Endothelial cell of umbilical vein (primary cell): ENCODE data around the gene RND1. TPM values are rescaled to one million over a fixed set of nuclear protein-coding genes. Genes with fewer than 3 reads are reported as not detected.

Experiments
- BruUV-seq: library from RNA; stranded (reverse); fragments of 400-500 nt; replicated peaks from 2 replicates; lab custom pipeline; 2021; lab: Mats Ljungman, UMichigan
- CTCF ChIA-PET: fragments of 300-600, 350-600 bp; sonication (Branson Sonifier 250); formaldehyde crosslinking; loops from one replicate; lab custom pipeline; 2021; ENCODE audit warnings: antibody characterized with exemption, inconsistent platforms; lab: Charles Lee
- POLR2A ChIA-PET: fragments of 300-600, 350-600 bp; sonication (Branson Sonifier 250); formaldehyde crosslinking; loops from one replicate; lab custom pipeline; 2021; ENCODE audit warnings: antibody characterized with exemption, inconsistent platforms; lab: Charles Lee
- DNase-seq: peaks from one replicate; pipeline ENCODE4 v3.0.0-alpha.2; 2011; ENCODE audit warnings: low read depth, low spot score
- FAIRE-seq: peaks from 2 replicates; lab custom pipeline; 2011; peaks lifted over from hg19 to GRCh38; lab: Jason Lieb, UNC
- H2AFZ ChIP-seq: 2 replicates; pipeline ENCODE4 v1.6.0; 2012; ENCODE audit warnings: low read depth, low read length, control low read depth, inconsistent platforms
- H3K27ac ChIP-seq: 2 replicates; pipeline ENCODE4 v1.5.1; 2011; ENCODE audit warnings: low read depth, mild to moderate bottlenecking, control low read depth, low read length, moderate library complexity; ENCODE audit not compliant: insufficient read depth
- H3K27me3 ChIP-seq, 2 experiments: 2 replicates each; pipeline versions ENCODE4 v1.6.0 to v1.6.1; 2011; ENCODE audit warnings: low read length in 2 of 2, mixed read lengths in 1 of 2; ENCODE audit not compliant: control insufficient read depth in 2 of 2, insufficient read depth in 2 of 2
- H3K36me3 ChIP-seq, 2 experiments: 2 replicates in 1 of 2; 3 replicates in 1 of 2; pipeline ENCODE4 v1.5.1; 2011; ENCODE audit warnings: low read length in 2 of 2, mild to moderate bottlenecking in 1 of 2, moderate library complexity in 1 of 2; ENCODE audit not compliant: control insufficient read depth in 2 of 2, insufficient read depth in 2 of 2; ENCODE audit errors: extremely low read depth in 1 of 2
- H3K4me1 ChIP-seq: 3 replicates; pipeline ENCODE4 v1.5.1; 2011; ENCODE audit warnings: mild to moderate bottlenecking, low read length; ENCODE audit not compliant: control insufficient read depth, insufficient read depth; ENCODE audit errors: extremely low read depth
- H3K4me2 ChIP-seq: 2 replicates; pipeline ENCODE4 v1.6.1; 2011; ENCODE audit warnings: low read length, control low read depth, mixed read lengths; ENCODE audit not compliant: insufficient read depth
- H3K4me3 ChIP-seq, 3 experiments: fragments of 200-600 bp in 1 of 3; sonication (generic), shearing (Covaris generic) in 1 of 3; replicated peaks in 1 of 3; 2 replicates each; pipeline ENCODE4 v1.5.1; 2011 to 2016; ENCODE audit warnings: control low read depth in 3 of 3, low read length in 3 of 3, mild to moderate bottlenecking in 2 of 3, inconsistent platforms in 1 of 3, low read depth in 1 of 3, moderate library complexity in 1 of 3; ENCODE audit not compliant: insufficient read depth in 1 of 3
- H3K79me2 ChIP-seq: 2 replicates; pipeline ENCODE4 v1.6.0; 2012; ENCODE audit warnings: low read length, inconsistent platforms; ENCODE audit not compliant: control insufficient read depth, insufficient read depth
- H3K9ac ChIP-seq: replicated peaks from 2 replicates; pipeline ENCODE3; 2011; ENCODE audit warnings: low read length, control low read depth; ENCODE audit not compliant: insufficient read depth; ENCODE audit errors: extremely low read depth
- H3K9me1 ChIP-seq: replicated peaks from 3 replicates; pipeline ENCODE4 v1.6.0; 2011; ENCODE audit warnings: mild to moderate bottlenecking, low read length; ENCODE audit not compliant: control insufficient read depth, insufficient read depth; ENCODE audit errors: extremely low read depth
- H3K9me3 ChIP-seq: replicated peaks from 2 replicates; pipeline ENCODE4 v1.5.1; 2012; ENCODE audit warnings: low read length, inconsistent platforms; ENCODE audit not compliant: control insufficient read depth, insufficient read depth
- H4K20me1 ChIP-seq: replicated peaks from 2 replicates; pipeline ENCODE3; 2011; ENCODE audit warnings: mild to moderate bottlenecking, low read length; ENCODE audit not compliant: control insufficient read depth, insufficient read depth; ENCODE audit errors: extremely low read depth
- EZH2 ChIP-seq: IDR thresholded peaks from 2 replicates; pipeline ENCODE4 v1.6.1; 2012; ENCODE audit warnings: borderline replicate concordance, low read depth, mild to moderate bottlenecking, moderate library complexity, low read length, inconsistent platforms; ENCODE audit not compliant: severe bottlenecking
- FOS ChIP-seq: IDR thresholded peaks from 2 replicates; pipeline ENCODE4 v1.6.1; 2011; ENCODE audit warnings: mild to moderate bottlenecking, low read length, moderate library complexity, borderline replicate concordance; ENCODE audit not compliant: insufficient read depth
- GATA2 ChIP-seq: IDR thresholded peaks from 2 replicates; pipeline ENCODE4 v1.7.0; 2011; ENCODE audit warnings: low read depth, mild to moderate bottlenecking, moderate library complexity, mixed read lengths, low read length; ENCODE audit not compliant: insufficient read length, insufficient read depth
- JUN ChIP-seq: IDR thresholded peaks from 2 replicates; pipeline ENCODE4 v1.6.1; 2011; ENCODE audit warnings: borderline replicate concordance, low read depth; ENCODE audit not compliant: insufficient read length, insufficient read depth
- MYC ChIP-seq: IDR thresholded peaks from one replicate; pipeline ENCODE4 v1.6.1; 2011; ENCODE audit warnings: mild to moderate bottlenecking, low read depth, low read length
- POLR2A ChIP-seq: IDR thresholded peaks from 2 replicates; pipeline ENCODE4 v1.6.1; 2012; ENCODE audit warnings: low read depth, mild to moderate bottlenecking, control low read depth, low read length
- POLR2AphosphoS5 ChIP-seq: IDR thresholded peaks from 2 replicates; pipeline ENCODE4 v1.6.1; 2012; ENCODE audit warnings: low read depth, mild to moderate bottlenecking, control low read depth, low read length, moderate library complexity; ENCODE audit not compliant: insufficient read depth
- dilution Hi-C: fragments of 300-500 bp; cut with MboI; formaldehyde crosslinking; loops from one replicate; pipeline ENCODE4 v1.15.0; 2019; ENCODE audit warnings: low sequenced_read_pairs; ENCODE audit not compliant: extremely low pct_ligation_motif_present
- intact Hi-C: fragments of 100-400 bp; cut with micrococcal nuclease; formaldehyde crosslinking; loops from one replicate; pipeline ENCODE4 v1.10.0; 2022
- polyA plus RNA-seq, 4 experiments: library from polyadenylated mRNA; depleted of rRNA in 3 of 4; stranded (reverse) in 3 of 4; unstranded in 1 of 4; fragments of >200 nt; gene quantifications; 2 replicates each; pipeline versions ENCODE4 v1.2.1 to v1.2.3, GENCODE V29; 2011 to 2012; ENCODE audit warnings: missing spikeins in 1 of 4
- total RNA-seq: library from RNA; stranded (reverse); gene quantifications from 2 replicates; pipeline ENCODE4 v1.2.3, GENCODE V29; 2021
- TF ChIP-seq, protein P1 (sequence below), 2 donors: IDR thresholded peaks; 1 replicate in 1 of 2; 2 replicates in 1 of 2; pipeline ENCODE4 v1.5.1; 2011; ENCODE audit warnings: low read length in 2 of 2, mild to moderate bottlenecking in 2 of 2, moderate library complexity in 2 of 2, control low read depth in 1 of 2, inconsistent platforms in 1 of 2, low read depth in 1 of 2; ENCODE audit not compliant: insufficient read depth in 1 of 2; ENCODE audit errors: extremely low read depth in 1 of 2
- TF ChIP-seq, protein P2 (sequence below): IDR thresholded peaks from 2 replicates; pipeline ENCODE4 v1.6.1; 2011; ENCODE audit not compliant: insufficient read depth, insufficient read length

RND1 gene
- total and polyA plus RNA-seq, 2 donors (not counting 3 experiments of a cell fraction or from before 2014, with no cell fraction given) = 4.0 to 9.9 TPM

DNA sequence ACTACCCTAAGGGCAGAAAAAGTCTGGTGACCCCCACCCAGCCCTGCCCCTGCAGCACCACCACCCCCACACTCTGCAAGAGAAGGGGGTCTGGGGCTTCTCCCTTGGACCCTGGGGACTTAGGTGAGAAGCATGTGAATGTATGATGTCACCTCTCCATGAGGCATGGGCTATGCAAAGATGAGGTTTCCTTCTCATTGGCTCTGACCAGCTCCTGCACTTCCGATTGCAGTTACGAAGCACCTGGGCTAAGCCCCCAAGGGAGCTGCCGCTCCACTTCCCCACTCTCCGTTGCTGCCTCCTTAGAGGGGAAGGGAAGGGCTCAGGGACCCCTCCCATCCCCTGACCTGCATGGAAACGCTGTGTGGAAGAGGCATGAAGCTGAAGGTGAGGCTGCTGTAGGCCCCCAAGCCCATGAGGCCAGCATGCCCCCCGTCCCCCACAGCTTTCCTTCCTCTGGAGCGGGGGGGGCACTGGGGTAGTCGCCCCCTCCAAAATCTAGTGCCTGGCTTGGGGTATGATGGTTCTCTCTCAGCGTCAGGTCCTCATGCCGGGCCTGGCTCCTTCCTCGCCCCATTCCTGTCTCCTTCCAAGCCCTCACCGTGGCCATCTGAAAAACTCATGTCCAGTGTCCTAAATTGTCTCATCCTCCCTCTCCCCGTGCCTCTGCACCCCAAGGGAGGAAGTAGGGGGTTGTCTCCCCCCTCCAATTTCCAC is 8.2 kb downstream of the RND1 start:
- Histone ChIP-seq H3K27me3 (no peaks in the 10 kb centered on the region), H3K9me3 (no peaks in the 10 kb centered on the region), H2AFZ (no peak overlapping the region), H3K27ac (no peak overlapping the region), H3K36me3 (peaks cover 0 to 6% of the 10 kb centered on the region in 2 experiments), H3K4me1 (peaks cover 10% of the 10 kb centered on the region), H3K9ac (no peak overlapping the region), H3K4me3 (no peak overlapping the region), H3K79me2 (no peaks in the 10 kb centered on the region), H3K4me2 (no peak overlapping the region), H4K20me1 (no peaks in the 10 kb centered on the region), H3K9me1 (no peaks in the 10 kb centered on the region)
- intact Hi-C loops = no loop called here
- dilution Hi-C loops = no loop called here
- DNase-seq = no peak
- no peak for FAIRE-seq
- TF ChIP-seq JUN = no peak
- TF ChIP-seq MYC = no peak
- TF ChIP-seq POLR2AphosphoS5 = no peak
- TF ChIP-seq, protein P1, sequence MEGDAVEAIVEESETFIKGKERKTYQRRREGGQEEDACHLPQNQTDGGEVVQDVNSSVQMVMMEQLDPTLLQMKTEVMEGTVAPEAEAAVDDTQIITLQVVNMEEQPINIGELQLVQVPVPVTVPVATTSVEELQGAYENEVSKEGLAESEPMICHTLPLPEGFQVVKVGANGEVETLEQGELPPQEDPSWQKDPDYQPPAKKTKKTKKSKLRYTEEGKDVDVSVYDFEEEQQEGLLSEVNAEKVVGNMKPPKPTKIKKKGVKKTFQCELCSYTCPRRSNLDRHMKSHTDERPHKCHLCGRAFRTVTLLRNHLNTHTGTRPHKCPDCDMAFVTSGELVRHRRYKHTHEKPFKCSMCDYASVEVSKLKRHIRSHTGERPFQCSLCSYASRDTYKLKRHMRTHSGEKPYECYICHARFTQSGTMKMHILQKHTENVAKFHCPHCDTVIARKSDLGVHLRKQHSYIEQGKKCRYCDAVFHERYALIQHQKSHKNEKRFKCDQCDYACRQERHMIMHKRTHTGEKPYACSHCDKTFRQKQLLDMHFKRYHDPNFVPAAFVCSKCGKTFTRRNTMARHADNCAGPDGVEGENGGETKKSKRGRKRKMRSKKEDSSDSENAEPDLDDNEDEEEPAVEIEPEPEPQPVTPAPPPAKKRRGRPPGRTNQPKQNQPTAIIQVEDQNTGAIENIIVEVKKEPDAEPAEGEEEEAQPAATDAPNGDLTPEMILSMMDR (IDR thresholded peaks at IDR 0.05; ENCODE audit: extremely low read depth in 1 of 2, insufficient read depth in 1 of 2, low read depth in 1 of 2, low read length in 2 of 2) = no peak
- TF ChIP-seq EZH2 = no peak
- TF ChIP-seq FOS = no peak
- no peak for TF ChIP-seq POLR2A
- TF ChIP-seq, protein P2, sequence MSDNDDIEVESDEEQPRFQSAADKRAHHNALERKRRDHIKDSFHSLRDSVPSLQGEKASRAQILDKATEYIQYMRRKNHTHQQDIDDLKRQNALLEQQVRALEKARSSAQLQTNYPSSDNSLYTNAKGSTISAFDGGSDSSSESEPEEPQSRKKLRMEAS = no peak
- no peak for TF ChIP-seq GATA2
- ChIA-PET POLR2A (interaction anchor here (0.8 kb wide), 1 partner anchor 8 kb away, joined by 5 read pairs; the partner anchor contains the start of gene RND1), CTCF (interaction anchor here (0.6 to 11.3 kb wide), 8 partner anchors 8 to 131 kb away, joined by 3 to 703 read pairs (median 6); partner anchors contain the start of gene RND1)
- no TSS peak for BruUV-seq
